ENCODE results near the gene UGT1A9. TPM values are rescaled to one million over a fixed set of nuclear protein-coding genes. Genes with fewer than 3 reads are reported as not detected.

Gene UGT1A9
- total and polyA plus RNA-seq, 2 of the 13 experiments (the other 11 are each of a cell fraction or from before 2014, with no cell fraction given), result 0.07 TPM; not detected in 1

DNA sequence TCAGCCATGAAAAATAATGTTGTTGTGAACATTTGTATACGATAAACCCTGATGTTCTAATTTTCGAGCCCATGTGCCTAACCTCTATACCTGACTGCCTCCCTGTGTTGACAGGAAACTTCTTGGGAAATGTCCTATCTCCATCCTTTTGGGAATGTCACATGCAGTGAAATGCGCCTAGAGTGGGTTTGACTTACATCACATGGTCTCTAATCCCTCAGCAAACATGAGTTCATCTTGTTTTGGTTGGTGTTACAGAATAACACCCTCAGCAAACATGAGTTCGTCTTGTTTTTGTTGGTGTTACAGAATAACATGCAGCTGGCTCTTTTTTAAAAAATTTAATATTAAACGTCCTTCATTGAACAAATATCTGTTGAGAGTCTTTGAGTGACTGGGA is 16.6 kb downstream of the UGT1A9 start (continued):
- TF ChIP-seq, protein P1, sequence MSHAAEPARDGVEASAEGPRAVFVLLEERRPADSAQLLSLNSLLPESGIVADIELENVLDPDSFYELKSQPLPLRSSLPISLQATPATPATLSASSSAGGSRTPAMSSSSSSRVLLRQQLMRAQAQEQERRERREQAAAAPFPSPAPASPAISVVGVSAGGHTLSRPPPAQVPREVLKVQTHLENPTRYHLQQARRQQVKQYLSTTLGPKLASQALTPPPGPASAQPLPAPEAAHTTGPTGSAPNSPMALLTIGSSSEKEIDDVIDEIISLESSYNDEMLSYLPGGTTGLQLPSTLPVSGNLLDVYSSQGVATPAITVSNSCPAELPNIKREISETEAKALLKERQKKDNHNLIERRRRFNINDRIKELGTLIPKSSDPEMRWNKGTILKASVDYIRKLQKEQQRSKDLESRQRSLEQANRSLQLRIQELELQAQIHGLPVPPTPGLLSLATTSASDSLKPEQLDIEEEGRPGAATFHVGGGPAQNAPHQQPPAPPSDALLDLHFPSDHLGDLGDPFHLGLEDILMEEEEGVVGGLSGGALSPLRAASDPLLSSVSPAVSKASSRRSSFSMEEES (CRISPR knock-in tag; IDR thresholded peaks at IDR 0.05), result 0 out of 2 replicates have a peak, but pooled peaks have one; percentile 24
- TF ChIP-seq KDM5B (CRISPR knock-in tag; IDR thresholded peaks at IDR 0.05; ENCODE audit: borderline replicate concordance) (no peak), FOXA3 (CRISPR knock-in tag; IDR thresholded peaks at IDR 0.05) (peak; percentile 45; the same call in 1 of the 2 replicates), GATAD2A (CRISPR knock-in tag; IDR thresholded peaks at IDR 0.05) (peak; percentile 17; the same call in 1 of the 2 replicates), FOSL2 (CRISPR knock-in tag; IDR thresholded peaks at IDR 0.05) (peak; percentile 34; the same call in 1 of the 2 replicates), FOXA1 (IDR thresholded peaks at IDR 0.05) (no peak), FOXA1 (CRISPR knock-in tag; IDR thresholded peaks at IDR 0.05) (peak; percentile 41; the same call in 1 of the 2 replicates), ETV6 (CRISPR knock-in tag; conservative IDR thresholded peaks at IDR 0.05) (no peak), EP300 (IDR thresholded peaks at IDR 0.05; ENCODE audit: low read depth in 2 of 2, low read length in 2 of 2) (peak in 1 of 2 experiments; percentile 14; a peak in 1 of 4 replicates), EP300 (CRISPR knock-in tag; IDR thresholded peaks at IDR 0.05; ENCODE audit: borderline replicate concordance) (no peak), FOXP1 (IDR thresholded peaks at IDR 0.05) (no peak), FOXP1 (CRISPR knock-in tag; IDR thresholded peaks at IDR 0.05) (peak; percentile 39; the same call in 1 of the 2 replicates), HMGA1 (CRISPR knock-in tag; conservative IDR thresholded peaks at IDR 0.05) (no peak), PPARG (CRISPR knock-in tag; conservative IDR thresholded peaks at IDR 0.05) (no peak)
- TF ChIP-seq, protein P2, sequence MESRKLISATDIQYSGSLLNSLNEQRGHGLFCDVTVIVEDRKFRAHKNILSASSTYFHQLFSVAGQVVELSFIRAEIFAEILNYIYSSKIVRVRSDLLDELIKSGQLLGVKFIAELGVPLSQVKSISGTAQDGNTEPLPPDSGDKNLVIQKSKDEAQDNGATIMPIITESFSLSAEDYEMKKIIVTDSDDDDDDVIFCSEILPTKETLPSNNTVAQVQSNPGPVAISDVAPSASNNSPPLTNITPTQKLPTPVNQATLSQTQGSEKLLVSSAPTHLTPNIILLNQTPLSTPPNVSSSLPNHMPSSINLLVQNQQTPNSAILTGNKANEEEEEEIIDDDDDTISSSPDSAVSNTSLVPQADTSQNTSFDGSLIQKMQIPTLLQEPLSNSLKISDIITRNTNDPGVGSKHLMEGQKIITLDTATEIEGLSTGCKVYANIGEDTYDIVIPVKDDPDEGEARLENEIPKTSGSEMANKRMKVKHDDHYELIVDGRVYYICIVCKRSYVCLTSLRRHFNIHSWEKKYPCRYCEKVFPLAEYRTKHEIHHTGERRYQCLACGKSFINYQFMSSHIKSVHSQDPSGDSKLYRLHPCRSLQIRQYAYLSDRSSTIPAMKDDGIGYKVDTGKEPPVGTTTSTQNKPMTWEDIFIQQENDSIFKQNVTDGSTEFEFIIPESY (CRISPR knock-in tag; IDR thresholded peaks at IDR 0.05), result peak; percentile 95
- TF ChIP-seq, protein P3, sequence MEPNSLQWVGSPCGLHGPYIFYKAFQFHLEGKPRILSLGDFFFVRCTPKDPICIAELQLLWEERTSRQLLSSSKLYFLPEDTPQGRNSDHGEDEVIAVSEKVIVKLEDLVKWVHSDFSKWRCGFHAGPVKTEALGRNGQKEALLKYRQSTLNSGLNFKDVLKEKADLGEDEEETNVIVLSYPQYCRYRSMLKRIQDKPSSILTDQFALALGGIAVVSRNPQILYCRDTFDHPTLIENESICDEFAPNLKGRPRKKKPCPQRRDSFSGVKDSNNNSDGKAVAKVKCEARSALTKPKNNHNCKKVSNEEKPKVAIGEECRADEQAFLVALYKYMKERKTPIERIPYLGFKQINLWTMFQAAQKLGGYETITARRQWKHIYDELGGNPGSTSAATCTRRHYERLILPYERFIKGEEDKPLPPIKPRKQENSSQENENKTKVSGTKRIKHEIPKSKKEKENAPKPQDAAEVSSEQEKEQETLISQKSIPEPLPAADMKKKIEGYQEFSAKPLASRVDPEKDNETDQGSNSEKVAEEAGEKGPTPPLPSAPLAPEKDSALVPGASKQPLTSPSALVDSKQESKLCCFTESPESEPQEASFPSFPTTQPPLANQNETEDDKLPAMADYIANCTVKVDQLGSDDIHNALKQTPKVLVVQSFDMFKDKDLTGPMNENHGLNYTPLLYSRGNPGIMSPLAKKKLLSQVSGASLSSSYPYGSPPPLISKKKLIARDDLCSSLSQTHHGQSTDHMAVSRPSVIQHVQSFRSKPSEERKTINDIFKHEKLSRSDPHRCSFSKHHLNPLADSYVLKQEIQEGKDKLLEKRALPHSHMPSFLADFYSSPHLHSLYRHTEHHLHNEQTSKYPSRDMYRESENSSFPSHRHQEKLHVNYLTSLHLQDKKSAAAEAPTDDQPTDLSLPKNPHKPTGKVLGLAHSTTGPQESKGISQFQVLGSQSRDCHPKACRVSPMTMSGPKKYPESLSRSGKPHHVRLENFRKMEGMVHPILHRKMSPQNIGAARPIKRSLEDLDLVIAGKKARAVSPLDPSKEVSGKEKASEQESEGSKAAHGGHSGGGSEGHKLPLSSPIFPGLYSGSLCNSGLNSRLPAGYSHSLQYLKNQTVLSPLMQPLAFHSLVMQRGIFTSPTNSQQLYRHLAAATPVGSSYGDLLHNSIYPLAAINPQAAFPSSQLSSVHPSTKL (CRISPR knock-in tag; IDR thresholded peaks at IDR 0.05), result 0 out of 2 replicates have a peak, but pooled peaks have one; percentile 18
